GM12892 (cell line): ENCODE measurements around the gene RSL24D1.

Source experiments
- POLR2A ChIP-seq: IDR thresholded peaks from 2 replicates; pipeline ENCODE4 v1.6.1; 2011; ENCODE audit warnings: low read depth, low read length, control low read depth
- POLR2AphosphoS5 ChIP-seq: IDR thresholded peaks from 2 replicates; pipeline ENCODE4 v1.6.1; 2011; ENCODE audit warnings: low read depth, low read length, control low read depth

GRCh38 chr15:55224892-55225291 lies 28.2 kb upstream of the RSL24D1 start:
- TF ChIP-seq POLR2AphosphoS5 (no peak), POLR2A (no peak)
